ENCODE measurements around the gene NEGR1.

Gene NEGR1

DNA sequence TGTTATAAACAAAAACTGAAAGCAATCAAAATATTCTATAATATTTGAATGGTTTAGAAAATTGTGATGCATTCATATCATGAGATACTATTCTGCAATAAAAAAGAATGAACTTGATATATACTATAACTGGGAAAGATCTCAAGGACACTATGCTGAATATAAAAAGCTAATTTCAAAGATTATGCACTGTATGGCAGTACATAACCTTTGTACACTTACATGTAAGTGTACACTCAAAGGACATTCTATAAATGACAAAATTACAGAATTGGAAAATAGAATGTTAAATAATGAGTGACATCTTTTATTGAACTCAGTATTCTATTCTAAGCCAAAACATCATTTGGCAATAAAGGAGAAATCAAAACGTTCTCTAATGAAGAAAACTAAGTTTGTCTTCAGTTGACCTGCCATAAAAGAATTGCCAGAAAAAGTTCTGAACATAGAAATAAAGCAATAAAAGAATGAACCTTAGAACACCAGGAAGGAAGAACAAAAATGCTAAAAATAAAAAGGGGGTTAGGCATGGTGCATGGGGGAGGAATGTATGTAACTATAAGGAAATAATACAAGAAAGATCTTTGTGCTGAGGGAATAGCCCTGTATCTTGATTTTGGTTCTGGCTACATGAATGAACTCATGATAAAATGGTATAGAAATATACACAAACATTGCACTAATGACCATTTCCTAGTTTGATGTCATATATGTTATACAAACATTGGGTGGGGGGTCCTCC lies 519.7 kb downstream of the NEGR1 start:
- DNase-seq = no peak

DNA sequence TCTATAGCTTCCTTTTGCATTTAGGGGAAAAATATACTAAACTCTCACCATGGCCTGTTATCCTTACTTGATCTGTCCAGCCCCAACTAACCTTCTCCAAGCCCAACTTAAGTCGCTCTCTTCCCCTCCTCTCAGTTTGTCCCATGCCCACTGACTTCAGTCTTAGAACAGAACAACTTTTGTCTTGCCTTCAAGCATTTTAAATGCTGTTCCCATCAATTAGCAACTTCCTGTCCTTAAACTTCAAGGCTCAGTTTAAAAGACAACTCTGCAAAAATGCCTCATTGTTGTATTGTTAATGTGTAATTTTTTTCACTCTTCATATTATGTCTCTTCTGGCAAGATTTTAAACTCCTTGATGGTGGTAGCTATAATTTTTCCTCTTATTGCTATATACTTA lies 526.9 kb downstream of the NEGR1 start:
- no peak for DNase-seq

DNA sequence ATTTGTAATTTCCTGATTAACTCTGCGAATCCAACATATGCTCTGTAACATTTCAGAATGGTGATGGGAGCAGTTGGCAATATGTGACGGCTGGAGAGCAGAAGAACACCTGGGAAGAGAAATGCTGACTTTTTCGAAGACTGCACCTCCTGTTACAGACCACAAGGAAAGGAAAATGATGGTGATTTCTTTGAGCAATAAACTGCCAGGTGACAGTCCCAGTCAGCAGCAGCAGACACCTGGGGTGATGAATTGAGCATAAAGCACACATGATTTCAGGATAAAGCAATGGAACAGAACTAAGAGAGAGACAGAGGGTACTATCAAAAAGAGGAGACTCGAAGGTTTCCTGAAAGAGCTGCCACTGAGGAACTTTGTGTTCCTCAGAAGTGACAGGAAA lies 528.6 kb downstream of the NEGR1 start:
- DNase-seq = no peak

DNA sequence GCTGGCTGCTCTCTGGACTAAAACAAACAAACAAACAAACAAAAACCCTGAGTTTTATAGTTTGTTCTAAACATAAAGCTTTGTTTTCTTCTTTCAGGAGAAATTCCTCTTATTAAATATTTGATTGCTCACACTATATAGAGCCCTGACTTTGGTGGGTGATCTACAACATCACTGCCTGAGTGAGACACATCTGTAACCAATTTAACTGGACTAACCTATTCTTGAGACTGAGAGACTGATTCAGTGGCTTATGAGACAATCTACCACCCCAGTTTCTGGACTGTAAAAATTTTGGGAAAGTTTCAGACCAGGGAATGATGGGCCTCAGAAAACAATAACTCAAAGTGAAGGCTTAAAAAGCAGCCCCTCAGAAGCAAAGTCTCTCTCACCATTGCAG lies 537.0 kb downstream of the NEGR1 start:
- no peak for DNase-seq

DNA sequence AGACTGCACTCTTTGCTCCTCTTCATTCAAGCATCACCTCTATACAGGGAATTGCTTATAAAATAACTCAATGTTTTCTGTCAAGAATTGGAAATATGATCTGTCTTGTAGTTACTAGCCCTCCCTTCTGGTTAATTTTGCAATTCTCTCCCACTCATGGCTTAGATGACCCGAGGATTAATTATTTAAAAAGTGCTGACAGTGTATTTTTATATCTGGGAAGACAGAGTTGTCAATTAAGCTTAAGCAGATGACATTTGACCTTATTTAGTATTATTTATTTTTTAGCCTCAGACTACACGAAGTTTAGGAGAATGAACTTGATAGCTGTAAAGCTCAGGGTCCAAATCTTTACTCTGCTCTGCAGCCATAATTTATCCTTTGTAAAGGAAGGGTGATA lies 538.5 kb downstream of the NEGR1 start:
- DNase-seq = no peak

DNA sequence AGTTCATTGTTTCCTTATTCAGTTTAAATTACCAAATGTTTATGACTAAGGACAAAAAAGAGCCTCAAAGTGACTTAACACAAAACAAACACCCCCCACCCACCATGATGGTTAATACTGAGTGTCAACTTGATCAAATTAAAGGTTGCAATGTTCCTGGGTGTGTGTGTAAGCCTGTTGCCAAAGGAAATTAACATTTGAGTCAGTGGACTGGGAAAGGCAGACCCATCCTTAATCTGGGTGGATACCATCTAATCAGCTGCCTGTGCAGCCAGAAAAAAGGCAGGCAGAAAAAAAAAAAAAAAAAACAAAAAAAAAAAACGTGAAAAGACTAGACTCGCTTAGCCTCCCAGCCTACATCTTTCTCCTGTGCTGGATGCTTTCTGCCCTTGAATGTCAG lies 543.4 kb downstream of the NEGR1 start:
- no peak for DNase-seq

DNA sequence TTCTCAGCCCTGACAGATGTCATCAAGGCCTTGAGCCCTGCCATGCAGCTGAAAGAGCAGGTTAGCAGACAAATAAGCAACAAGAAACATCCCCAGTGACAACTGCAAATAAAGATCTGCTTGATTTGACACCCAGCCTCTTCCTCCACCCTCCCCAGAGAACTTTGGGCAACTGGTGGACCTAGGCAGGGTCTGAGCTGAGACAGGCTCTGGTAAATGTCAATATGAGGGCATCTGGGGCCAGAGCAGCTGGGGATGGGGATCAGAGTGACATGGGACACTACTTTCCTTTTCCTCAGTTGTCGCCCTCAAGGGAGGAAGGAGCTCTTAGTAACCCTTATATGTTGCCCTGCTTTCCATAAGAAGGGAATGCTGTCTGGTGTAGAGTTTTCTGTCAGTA lies 544.1 kb downstream of the NEGR1 start:
- DNase-seq = no peak

DNA sequence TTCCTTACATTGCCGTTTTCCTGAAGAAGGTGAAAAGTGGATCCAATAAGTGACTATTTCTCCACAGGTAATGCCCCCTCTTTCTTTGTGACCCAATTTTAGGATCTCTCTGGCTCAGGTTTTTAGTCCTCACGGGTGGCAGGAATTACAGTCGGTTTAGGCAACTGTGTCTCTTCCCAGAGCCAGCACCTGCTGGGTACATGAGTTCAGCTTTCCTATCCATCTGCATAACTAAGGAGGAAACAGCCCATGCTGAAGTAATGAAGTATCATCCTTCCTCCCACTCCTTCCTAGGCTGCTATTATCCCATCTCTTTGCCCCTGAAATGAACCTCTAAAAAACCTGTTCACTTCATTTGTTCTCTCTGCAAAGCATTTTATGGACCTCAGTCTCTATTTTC lies 544.6 kb downstream of the NEGR1 start:
- DNase-seq = no peak

DNA sequence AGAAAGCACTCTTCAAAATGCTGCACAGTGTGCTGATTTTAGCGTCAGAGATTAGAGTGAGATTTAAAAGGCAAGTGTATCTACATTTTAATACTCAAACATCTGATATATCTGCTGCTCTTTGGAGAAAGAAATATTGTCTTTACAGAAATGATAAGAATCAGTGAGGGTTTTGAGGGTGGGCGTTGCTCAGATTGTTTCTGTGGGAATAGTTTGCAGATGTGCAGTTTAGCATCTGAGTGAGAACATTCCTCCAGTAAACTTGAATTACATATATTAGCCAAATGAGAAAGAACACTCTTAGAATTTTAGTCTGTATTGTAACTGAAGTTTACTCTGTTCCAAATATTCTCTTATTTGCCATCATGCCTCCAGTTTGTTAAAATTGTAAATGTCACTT lies 549.2 kb downstream of the NEGR1 start:
- DNase-seq = no peak

DNA sequence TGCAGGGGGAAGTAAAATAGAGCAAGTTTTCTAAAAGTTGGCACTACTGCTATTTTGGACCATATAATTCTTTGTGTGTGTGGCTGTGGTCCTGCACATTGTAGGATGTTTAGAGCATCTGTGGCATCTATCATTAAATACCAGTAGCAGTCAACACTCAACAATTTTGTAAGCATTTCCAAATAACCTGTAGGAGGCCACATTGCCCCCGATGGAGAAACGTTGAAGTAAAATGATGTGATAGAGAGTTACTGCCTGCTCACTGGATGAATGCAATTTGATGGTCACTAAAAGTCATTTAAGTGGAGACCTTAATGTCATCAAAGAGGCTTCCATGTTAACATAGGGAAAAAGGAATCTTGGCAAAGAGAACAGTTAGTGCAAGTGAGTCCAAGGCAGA lies 560.8 kb downstream of the NEGR1 start:
- no peak for DNase-seq

DNA sequence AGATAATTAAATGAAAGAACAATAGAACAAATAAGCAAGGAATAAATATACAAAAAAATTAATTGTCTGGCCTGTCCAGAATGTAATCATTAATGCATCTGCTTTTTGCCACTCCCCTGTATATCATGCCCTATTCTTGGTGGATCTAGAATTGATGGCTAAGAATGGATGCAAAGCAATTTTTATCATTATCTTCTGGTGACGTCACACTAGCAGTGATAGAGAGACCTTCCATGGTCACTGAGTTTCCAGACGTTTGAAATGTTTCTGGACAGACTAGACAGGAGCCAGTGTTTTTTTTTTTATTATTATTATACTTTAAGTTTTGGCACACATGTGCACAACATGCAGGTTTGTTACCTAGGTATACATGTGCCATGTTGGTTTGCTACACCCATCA lies 563.0 kb downstream of the NEGR1 start:
- no peak for DNase-seq

DNA sequence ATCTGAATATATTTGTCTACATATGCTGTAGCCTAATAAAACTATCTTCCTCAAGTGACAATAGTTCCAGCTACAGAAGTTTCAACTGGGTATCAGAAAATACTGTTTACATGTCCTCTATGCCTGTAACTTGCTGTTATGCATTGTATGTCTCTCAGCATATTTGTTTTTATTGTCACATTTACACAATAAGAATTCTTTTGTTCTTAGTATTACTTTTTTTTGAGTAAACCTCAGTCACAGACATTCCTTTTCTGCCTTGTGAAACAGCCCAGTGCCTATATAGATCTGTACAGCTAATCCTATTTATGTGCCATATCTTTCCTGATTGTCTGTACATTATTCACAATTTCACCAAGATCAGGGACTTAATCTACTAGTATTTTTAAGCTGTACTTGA lies 565.2 kb downstream of the NEGR1 start:
- no peak for DNase-seq

DNA sequence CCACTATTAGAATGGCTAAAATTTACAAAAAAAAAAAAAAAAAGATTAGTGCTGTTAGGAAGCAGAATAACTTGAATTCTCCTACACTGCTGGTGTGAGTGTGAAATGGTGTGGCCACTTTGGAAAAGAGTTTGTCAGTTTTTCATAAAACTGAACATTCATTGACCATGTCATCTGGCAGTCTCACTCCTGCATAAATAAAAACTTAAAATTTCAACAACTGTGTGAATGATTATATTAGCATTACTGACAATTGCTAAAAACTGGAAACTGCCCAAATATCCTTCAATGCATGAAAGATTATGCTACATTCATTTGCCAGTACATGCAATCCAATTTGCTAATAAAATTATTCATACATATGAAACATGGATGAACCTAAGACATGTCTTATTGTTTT lies 570.9 kb downstream of the NEGR1 start:
- no peak for DNase-seq

DNA sequence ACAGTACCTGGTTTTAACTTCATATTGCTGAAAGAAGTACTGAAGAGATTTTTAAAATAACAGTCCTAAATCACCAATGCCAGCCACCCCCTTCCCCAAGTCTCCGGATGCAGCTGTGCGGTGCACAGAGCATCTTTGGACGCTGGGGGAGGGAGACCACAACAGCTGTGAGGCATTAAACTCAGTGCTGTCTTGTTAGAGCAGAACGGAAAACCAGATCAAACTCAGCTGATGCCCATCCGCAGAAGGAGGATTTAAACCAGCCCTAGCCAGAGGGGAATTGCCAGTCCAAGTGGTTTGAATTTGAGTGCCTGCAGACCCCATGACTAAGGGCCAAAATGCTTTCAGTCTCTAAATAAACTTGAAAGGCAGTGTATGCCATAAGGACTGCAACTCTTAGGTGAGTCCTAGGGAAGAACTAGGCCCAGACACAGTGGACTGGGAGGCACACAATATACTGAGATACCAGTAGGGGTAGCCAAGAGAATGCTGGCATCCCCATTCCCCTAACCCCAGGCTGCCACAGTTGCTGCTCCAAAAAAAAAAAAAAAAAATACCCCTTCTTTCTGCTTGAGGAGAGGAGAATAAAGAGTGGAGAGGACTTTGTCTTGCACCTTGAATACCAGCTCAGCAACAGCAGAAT lies 576.2 kb downstream of the NEGR1 start:
- DNase-seq = no peak

DNA sequence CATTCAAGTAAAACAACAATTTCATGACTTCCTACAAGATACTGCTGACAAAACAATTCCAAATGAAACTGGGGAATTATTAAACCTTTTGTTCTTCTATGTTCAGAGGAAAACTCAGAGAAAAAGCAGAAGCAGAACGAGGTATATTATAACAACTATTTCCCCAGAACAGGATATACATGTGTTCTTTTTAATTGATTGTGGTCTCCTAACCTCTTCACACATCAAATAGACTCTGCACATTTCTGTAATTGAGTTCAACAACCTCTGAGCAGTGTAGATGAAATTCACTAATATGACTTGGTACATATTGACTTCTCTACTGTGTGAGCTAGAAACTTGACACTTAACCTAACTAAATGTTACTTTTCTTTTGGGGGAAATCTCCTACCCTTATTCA lies 584.2 kb downstream of the NEGR1 start:
- no peak for DNase-seq

DNA sequence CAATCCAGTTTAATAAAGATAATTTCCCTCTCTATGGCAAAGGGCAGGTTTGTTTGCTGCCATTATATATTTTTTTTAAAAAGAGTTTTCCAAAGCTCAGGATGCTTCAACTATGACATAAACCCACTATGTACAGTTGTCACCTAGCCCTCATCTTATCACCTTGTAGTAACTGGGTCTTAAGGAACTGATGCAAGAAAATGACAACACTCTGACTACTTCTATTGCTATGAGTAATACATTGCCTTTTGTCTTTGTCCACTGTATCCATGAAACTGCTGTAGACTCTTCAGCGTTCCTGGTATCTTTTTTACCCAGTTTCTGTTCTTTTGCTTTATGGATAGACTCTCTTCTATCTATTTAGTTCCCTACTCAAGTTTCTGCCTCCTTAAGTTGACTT lies 586.5 kb downstream of the NEGR1 start:
- DNase-seq = no peak

DNA sequence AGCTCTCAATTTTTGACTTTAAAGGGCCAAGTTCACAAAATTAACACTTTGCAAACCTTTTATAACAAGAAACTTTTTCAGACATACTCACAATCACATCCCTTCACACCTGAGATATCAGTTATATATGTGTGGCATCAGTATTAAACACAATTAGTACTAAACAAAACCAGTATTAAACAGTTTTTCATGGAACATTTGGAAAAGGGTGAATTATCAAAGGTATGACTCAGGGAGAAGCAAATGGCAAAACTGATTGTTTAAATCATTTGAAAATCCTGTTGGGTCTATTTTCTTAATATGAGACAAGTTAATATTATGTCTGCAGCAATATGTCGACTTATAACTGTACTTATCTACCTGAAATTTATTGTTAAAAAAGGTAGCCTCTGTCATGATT lies 587.3 kb downstream of the NEGR1 start:
- no peak for DNase-seq

DNA sequence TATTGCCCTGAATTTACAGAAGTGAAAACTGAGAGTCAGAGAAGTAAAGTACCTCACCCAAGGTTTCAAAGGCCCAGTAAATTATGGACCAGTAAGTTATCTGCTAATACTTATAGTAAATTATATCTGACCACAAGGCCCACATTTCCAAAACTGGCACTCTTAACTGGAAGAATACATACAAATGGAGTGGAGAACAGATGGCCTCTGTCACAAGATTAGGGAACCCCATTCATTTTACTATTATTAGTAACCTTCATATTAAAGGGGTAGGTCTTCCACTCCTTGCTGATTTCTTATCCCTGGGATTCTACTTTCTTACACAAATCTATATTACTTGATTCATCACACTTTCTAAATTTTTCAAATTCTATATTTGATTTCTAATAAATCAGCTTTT lies 588.8 kb downstream of the NEGR1 start:
- no peak for DNase-seq

DNA sequence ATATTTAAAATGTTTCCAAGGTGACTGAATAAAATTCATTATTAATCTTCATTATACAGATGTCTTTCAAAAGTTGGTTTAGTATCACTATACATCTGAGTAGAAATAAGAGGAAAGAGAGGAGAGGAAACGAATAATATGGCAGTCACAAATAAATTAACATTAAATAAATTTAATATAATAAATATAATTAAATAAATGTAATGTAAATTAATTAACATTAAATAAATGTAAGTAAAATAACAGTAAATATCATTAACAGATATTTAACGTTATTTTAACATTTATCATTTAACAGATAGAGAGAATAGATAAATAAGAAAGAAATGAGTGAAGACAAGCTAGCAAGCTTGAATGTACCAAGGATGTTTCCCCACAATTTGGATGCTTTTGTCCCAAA lies 592.7 kb downstream of the NEGR1 start:
- no peak for DNase-seq

DNA sequence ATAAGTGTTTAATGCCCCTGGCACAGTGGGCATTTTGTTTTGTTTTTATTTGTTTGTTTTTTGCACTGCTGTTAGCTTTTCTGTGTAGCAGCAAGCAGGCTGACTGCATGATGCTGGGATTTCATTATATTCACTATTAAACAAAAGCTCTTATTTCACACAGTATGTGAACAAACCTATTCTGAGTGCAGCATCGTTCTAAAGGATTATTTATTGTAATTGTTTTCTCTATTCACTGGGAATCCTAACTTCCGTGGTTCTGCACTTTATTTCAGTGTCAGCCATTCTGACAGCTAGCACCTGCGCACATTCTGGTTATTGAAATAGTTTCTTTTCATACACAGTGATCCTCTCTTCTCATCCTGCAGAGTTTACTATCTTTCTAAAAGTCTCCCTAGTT lies 595.0 kb downstream of the NEGR1 start:
- no peak for DNase-seq

DNA sequence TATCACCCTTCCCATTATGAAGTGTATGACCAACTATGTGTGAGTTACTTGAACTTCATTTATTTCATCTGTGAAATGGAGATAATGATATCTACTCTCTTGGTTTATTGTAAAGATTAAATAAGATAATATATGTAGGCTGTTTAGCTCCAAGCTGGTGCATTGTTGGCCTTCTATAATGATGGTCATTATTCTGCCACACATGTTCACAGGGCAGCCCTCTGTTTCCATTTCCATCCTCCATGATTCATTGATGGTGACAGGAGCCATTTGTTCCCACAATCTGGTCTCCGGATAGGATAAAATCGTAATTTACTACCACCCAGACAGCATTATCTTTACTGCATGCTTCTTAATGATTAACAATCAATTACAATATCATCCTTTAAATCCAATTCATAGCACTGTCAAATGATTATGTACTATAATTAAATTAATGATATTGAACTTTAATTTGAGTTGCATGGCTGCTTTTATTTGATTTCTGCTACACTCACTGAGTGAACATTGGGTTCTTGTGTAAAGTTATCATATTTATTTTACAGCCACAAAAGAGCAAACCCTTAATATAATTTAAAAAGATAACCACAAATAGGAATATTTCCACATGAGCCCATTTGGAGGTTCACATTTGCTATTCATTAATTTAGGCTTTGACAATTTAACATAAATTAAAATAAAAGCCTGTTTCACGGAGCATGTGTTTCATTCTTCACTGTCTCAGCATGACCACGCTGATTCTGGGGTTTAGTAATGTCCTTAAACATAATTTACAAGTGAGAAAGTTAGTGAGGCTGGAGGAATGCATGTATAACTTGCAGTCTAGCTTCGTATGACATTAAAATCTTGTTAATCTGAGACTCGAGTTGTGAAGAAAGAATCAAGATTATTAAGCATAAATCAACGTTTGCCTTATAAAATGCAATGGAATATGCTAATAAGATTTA lies 605.1 kb downstream of the NEGR1 start:
- no peak for DNase-seq

DNA sequence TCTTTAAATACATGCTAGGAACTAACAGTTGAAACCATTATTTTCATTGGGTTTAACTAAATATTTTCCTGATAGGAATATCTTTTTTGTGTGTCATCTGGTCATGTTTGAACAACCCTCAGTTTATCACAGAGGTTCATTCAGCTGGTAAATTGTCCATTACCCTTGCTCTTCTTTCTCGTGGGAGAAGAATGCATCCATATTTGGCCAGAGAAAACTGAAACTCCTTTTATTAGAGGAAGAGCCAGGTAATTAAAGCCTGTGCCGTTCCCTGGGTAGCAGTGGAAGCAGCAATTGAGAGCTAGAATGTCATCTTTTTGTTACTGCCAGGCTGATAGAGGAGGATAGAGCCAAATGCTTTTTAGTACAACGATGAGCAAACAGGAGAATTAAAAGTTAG lies 614.3 kb downstream of the NEGR1 start:
- DNase-seq = no peak

DNA sequence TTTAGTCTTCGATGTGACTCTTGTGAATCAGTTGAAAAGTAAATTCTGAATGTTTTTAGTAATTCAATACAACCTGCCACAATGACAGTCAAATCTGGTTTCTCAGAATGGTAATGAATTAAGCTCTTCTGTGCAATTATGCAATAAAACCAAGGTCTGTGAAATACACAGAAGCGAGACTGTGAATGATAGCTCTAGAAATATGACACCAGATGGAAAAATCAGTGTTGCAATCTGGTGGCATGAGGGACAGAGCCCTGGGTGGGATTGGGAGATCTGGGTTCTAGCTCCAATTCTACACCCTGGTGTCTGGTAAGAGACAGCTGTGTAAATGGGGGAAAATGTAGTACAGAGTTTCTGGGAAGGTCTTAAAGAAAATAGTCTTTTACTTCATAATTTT lies 615.1 kb downstream of the NEGR1 start:
- DNase-seq = no peak

DNA sequence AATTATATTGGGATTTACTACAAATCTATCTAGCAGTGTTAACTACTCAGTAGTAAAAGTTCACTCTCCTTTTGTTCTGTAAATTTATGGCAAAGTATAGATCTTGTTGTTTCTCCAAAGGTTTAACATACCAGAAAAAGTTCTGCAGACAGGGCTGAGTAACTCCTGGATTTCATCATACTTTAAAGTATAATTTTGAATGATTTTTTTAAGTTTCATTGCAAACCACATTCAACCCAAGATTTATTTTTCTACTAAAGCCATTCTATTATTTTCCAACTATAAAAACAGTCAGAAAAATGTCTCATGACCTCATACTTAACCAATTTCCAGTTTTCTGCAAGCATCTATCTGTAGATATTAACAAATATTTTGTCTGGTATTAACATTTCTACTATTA lies 615.7 kb downstream of the NEGR1 start:
- no peak for DNase-seq

Data from activated CD4-positive, alpha-beta T cell treated with anti-CD3 and anti-CD28 coated beads for 48 hours (primary cell).